ELR (cell line): ENCODE measurements around the gene NDEL1.
"Not testable (repeated sequence)": the region's sequence is repeated elsewhere in the genome, so short reads cannot be mapped to it uniquely, and the experiment has no call there.

Experiments used
- DNase-seq: peaks from one replicate; pipeline ENCODE4 v3.0.0-alpha.2; 2015; ENCODE audit warnings: low read depth

The NDEL1 gene

DNA sequence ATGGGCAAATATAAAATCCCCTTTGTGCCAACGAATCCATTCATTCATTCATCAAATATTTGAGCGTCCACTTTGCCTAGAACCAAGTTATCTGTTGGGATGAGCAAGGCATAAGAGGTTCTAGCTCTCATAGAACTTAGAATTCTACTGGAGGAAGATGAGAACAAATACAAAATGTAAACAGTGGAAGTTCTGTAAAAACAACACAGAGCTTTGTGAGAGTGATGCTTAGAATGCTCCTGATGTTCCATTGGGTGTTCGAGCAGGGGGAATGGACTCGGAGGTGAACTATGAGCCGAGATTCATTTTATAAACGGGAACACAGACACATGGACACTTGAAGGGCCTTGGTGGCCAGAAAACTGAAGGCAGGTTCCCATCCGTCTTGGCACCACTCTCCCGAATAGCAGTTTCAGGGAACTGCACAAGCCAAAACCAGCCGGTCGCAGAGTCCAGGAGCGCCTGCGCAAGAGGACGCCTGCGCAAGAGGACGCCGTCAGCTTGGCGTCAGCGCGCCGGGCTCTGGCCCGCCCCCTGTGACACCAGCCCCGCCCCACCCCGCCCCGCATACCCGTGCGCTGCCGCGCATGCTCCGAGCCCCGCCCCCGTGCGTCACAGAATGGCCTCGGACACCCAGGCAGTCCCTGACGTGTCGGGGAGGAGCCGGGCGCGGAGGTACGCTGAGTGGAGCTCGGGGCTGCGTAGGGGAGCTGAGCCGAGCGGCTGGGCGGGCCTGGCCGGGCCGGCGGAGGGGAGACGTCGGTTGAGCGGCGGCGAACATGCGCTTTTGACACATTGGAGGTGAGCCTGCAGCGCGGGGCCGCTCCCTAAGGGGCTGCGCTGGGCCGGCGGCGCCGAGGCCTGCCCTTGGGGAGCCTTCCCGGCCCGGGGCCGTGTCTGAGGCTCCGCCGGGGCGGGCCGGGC lies at the start of gene NDEL1:
NDEL1 (plus strand) TSS at position 640 of the 924 bp plus-strand sequence. CDS start 8,388 bp downstream, outside the sequence.
- peak; percentile 98 for DNase-seq

- DNase-seq = no peak
Measured at GRCh38 chr17:8386841-8387240, 48.8 kb upstream of the NDEL1 start.

DNA sequence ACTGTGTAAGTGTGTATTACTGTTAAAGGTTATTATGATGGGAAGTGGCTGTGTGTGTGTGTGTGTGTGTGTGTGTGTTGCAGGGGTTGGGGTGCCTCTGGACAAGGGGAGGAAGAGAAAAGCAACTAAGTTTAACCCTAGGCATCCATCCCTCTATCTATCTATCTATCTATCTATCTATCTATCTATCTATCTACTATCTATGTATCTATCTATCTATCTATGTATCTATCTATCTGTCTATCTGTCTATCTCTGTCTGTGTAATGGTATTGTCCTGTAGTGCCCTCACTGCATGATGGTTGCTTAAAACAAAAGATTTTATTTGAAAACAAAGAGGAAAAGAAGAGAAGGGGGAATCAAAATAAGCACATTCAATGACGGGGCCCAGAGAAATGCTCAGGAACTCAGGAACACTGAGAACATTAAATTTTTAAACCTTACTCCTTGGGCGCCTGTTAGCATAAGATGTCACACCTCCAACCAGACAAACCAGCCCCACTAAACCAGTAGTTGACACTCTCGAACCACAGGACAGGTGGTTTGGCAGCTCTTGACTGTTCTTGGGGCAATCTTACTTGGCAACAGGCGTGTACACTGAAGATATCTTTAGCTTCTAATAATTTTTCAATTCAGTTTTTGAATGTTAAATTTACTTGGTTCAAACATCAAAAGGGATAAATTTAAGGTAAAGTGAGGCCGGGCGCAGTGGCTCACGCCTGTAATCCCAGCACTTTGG lies 47.6 kb upstream of the NDEL1 start:
- DNase-seq = no peak

GRCh38 chr17:8391711-8392110 lies 44.0 kb upstream of the NDEL1 start:
- DNase-seq = peak; percentile 72

DNA sequence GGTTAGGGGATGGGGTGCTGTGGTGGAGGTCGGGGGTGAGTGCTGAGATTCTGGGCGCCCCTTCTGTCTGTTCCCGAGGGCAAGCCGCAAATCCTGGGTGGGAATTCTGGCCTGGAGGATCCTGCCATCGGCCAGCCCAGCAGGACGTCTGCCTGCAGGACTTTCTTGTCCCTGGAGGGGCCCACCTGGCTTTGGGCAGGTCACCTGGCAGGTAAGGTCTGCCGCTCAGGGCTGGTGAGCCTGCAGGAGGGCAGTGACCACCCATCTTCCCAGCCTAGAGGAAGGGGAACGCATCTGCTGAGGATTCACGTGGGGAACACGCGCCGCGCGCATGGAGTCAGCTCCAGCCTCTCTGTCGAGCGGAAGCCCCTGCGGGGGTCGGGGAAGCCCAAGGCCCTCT lies 43.4 kb upstream of the NDEL1 start:
- DNase-seq = no peak

DNA sequence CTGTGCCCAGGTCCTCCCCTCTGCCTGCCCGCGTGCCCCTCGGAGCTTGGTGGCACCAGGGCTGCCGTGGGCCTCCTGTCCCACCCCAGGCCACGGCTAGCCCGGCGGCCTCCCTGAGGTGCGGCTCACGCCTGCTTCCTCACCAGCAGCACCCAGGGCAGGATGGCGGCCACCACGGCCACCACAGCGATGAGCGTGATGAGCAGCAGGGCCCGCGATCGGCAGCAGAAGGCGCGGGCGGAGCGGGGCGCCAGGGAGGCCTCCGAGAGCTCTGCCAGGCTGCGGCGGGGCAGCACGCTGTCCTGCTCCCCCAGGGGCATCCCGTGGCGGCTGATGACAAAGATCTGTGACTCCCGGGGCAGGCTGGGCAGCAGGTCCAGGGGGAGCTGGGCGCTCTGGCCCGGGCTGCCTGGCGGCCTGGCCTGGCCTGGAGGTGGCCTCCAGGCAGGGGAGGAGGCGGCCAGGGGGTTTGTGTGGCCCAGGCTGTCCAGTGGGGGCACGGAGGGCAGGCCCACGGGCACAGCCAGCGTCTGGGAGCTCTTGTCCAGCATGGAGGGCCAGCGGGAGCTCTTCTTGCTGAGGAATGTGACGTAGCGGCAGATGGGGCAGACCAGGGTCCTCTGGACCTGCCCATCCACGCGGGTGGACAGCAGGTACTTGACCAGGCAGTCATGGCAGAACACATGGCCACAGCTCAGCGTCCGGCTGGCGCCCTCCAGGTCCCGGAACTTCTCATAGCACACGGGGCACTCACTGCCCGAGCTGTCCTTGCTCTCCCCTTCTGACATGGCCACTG lies 42.8 kb upstream of the NDEL1 start:
- DNase-seq = no peak

DNA sequence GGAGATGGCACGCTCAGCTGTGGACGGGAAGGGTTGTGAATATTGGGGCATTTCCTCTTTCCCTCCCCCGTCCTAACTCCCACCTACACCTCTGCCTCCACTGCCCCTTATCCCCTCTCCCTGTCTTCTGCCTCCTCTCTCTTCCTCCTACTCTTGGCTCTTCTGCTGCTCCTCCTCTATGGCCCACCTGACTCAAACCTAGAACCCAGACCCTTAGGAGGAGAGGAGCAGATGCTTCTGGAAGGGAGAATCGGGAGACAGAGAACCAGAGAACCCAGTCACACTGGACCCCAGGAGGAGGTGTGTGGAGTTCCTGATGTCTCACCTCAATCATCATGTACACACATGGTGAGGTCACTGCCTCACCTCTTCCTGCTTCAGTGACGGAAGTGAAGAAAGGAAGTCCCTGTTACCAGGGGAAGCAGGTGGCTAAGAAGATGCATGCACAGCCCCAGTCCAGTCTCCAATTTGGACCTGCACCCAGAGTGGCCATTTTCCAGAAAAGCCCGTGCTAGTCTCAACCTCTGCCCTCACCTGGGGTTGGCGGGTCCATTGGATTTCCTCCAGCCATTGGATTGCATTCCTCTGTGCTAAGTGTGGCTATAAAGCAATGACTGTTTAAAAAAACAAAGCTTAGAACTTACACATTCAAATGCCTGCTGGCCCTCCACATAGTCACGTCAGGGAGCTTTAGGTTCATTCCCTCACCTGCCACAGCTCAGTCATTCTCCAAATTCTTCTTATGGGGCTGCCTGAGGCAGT lies 42.0 kb upstream of the NDEL1 start:
- DNase-seq = peak; percentile 60

DNA sequence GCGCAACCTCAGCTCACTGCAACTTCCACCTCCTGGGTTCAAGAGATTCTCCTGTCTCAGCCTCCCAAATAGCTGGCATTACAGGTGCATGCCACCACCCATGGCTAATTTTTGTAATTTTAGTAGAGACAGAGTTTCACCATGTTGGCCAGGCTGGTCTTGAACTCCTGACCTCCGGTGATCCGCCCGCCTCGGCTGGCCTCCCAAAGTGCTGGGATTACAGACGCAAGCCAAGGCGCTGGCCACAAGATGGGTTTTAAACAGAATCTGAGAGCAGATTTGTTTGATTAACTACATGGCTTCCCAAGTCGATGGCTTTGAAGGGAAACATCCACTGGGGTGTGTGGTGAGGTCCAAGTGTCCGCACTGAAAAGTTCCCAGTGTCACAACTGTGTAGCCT lies 41.2 kb upstream of the NDEL1 start:
- not testable (repeated sequence) for DNase-seq

DNA sequence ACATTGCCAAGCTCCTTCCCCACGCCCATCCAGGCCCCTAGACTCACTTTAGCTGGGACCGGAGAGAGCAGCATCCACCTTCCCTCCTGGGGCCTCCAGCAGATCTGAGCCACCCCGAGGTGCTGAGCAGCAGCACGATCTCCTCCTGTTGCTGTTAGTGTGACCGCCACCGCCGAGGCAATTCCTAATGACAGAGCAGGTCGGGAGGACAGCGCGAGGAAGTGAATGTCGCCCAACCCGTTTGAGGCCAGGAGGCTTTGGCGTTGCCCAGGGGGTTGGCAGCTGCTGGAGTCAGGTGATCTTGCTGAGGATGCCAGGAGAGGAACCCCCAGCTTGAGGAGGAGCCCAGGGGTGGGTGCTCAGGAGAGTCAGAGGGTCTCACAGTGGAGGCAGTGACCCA lies 38.0 kb upstream of the NDEL1 start, which contains the start of gene RNF222:
RNF222 (minus strand) TSS at position 192 of the 400 bp plus-strand sequence. CDS start 4,366 bp downstream, outside the sequence.
- DNase-seq = no peak

DNA sequence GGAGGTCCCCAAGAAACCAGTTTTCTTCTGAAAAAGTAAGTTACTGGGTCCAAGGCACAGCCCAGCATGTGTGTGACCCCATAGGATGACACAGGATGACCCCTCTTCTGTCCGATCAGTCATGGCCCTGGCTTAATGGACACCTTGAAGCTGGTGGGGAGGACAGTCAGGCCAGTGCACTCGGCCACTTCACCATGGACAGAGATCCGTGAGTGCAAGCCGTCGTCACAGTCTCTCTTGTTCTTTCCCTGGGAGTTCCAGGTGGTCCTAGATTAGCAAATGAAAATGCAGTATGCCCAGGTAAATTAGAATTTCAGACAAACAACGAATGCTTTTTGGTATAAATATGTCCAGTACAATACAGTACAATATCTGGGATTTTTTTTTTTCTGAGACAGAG lies 36.7 kb upstream of the NDEL1 start:
- DNase-seq = no peak

GRCh38 chr17:8401107-8401506 lies 34.6 kb upstream of the NDEL1 start:
- no peak for DNase-seq

DNA sequence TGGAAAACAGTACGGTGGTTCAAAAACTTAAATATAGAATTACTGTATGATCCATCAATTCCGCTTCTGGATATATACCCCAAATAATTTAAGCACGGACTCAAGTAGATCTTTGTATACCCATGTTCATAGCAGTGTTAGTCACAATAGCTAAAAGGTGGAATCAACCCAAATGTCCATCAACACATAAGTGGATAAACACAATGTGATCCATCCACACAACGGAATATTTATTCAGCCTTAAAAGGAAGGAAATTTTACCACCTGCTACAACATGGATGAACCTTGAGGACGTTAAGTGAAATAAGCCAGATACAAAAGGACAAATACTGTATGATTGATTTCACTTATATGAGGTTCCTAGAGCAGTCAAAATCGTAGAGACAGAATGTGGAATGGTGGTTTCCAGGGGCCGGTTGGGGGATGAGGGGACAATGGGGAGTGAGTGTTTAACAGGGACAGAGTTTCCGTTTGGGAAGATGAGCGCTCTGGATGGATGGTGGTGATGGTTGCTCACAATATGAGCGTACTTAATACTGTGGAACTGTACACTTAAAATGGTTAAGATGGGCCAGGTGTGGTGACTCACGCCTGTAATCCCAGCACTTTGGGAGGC lies 32.7 kb upstream of the NDEL1 start:
- no peak for DNase-seq

DNA sequence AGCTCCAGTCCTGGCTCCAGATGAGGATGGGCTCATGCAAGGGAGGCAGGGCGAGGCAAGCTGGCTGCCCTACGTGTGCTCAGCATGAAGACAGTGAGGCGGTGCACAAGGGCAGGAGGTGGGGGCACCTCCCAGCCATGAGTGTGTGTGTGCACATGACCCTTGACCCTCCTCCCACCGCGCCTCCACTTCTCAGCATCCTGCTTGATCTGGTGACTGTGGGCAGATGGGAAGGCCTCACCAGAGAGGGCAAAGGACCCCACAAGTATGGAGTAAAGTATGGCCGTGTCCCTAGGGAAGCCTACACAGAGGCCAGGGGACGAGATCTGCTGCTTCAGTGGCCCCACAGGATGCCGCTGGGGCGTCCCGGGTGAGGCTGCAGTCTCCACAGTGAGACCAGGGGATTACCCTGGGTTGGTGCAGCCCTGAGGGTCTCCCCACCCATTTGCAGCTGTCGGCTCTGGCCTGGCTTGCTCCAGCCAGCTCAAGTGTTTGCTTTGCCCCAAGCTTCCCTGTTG lies 30.1 kb upstream of the NDEL1 start:
- DNase-seq = no peak

DNA sequence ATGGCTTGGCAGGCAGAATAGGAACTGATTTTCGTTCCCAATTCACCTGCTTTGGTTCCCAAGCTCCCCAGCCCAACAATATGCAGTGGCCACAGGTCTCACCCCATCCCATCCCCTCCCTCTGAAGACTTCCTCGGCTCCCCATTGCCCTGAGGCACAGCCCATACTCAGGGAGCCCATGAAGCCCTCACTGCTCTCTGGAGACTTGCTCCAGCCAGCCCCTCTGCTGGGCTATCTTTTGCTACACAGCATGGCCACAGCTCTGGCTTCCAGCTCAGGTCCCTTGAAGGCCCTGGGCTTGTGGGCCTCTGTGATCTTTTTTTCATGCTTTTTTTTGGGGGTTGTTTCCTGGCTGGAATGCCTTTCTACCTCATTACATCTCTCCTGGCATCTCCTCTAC lies 29.5 kb upstream of the NDEL1 start:
- DNase-seq = no peak

GRCh38 chr17:8408371-8408770 lies 27.3 kb upstream of the NDEL1 start:
- no peak for DNase-seq

DNA sequence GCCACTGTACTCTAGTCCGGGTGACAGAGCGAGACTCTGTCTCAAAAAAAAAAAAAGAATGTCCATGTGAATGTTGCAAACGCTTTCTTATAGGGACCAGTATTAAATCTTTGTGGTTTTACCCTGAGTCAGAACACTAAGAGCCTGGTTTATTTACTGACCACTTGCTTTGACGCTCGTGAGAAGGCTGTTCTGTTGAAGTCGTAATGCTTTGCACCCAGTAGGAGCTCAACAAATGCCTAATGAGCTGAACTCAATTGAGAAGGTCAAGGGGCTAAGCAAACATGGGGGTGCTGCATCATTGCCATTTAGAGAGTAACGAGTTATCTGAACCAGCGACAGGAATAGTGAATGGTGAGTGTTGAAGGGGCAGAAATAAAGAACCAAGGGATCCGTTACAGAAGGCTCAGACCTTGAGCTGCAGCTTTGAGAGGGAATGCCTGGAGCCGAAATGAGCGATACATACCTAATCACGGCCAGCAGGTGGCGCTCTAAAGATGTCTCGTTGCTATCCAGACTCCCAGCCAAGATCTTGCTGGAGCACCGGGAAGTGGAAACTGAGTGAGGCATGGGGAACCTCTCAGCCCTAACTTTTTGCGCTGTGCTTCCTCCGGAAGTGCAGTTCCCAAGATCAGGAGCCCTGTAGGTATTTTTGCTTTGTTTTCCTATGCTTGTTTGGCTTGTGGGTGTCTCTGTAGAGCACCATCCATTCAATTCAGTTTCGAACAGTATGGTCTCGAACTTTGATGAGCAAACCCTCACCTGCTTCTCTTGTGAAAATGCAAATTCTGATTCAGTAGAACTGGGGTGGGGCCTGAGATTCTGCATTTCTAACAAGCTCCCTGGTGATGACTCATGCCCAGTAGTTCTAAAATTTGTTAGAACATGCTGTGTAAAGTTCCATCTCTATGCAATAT lies 25.5 kb upstream of the NDEL1 start:
- DNase-seq = peak; percentile 89

DNA sequence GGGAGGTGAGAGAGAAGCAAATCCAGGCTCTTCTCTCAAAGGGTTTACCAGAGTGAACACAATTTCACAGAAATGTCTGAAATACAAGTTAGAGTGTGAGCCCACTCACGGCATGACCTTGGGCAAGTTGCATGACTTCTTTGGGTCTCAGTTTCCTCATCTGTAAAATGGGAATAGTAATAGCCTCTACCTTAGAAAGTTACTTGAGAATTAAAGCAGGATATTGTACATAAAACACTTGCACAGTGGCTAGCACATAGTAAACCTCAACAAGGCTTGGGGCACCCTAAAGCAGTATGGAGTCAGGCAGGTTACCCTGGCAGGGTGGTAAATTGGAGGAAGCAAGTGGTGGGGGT lies 24.8 kb upstream of the NDEL1 start:
- DNase-seq = no peak

- DNase-seq = no peak
Measured at GRCh38 chr17:8412089-8412488, 23.6 kb upstream of the NDEL1 start.

GRCh38 chr17:8413328-8413727 lies 22.4 kb upstream of the NDEL1 start:
- DNase-seq = no peak

DNA sequence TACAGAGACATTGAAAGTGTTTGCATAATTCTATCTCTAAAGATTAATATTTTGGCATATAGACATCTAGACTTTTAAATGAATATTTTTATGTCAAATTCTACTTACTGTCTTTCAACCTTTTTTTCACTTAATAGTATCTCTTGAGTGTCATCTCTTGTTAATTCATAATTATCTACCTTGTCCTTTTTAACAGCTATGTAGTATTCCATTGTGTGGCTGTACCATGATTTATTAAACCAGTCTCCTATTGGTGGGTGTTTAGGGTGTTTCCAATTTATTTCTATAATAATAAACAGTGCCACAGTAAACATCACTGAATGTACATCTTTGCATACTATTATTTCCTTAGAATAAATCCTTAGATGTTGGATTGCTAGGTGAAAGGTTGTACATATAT lies 21.7 kb upstream of the NDEL1 start:
- no peak for DNase-seq
